HG03460 (cell line): ENCODE data around the gene SLC37A4.
A peak's percentile ranks its signal among the peaks of the same experiment; 100 is the strongest.
"Not testable (repeated sequence)": the region's sequence is repeated elsewhere in the genome, so short reads cannot be mapped to it uniquely, and the experiment has no call there.

Experiments used
- ATAC-seq: cut with Tn5 transposase; IDR thresholded peaks from one replicate; pipeline ENCODE4 v1.9.1; 2021; ENCODE audit not compliant: unreplicated experiment

The SLC37A4 gene

DNA sequence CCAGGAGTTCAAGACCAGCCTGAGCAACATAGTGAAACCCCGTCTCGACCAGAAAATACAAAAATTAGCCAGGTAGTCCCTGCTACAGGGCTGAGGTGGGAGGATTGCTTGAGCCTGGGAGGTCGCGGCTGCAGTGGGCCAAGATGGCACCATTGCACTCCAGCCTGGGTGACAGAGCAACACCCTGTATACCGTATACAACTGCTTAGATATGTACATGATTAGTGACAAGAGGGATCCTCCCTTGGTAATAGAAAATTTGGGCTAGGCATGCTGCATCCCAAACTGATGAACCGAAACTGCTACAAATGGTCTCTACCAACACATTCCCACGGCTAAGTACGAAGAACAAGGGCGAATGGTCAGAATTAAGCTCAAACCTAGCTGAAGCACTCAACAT, 12.2 kb upstream of the SLC37A4 start:
- ATAC-seq: no peak

GRCh38 chr11:119041821-119042514, 11.3 kb upstream of the SLC37A4 start:
- no peak for ATAC-seq

- ATAC-seq: not testable (repeated sequence)
Measured at GRCh38 chr11:119039471-119039870, 8.8 kb upstream of the SLC37A4 start.

DNA sequence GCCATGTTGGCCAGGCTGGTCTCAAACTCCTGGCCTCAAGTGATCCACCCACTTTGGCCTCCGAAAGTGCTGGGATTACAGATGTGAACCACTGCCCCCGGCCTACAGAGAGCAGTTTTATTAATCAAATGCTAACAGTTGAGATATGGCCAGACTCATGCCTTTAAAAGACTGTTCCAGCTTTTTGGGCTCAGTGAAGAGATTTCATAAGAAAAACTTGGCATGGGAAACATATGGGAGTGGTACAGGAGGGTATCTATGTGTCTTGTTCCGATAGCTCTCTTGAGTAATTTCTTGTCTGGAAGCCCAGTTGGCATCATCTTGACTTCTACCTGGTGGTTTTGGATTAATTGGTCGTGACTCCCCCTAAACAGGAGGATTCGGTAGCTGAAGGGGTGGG, 8.2 kb upstream of the SLC37A4 start:
- no peak for ATAC-seq

DNA sequence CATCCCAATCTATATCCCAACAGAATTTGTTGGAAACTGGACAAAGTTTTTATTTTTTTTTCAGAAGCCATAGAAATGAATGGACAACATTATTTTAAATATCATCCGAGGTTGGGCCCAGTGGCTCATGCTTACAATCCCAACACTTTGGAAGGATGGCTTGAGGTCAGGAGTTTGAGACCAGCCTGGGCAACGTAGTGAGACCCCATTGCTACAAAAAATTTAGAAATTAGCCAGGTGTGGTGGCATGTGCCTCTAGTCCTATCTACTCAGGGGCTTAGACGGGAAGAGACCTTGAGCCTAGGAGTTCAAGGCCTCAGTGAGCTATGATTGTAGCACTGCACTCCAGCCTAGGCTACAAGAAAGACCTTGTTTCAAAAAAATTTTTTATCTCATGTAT, 4.1 kb upstream of the SLC37A4 start:
- ATAC-seq: no peak

DNA sequence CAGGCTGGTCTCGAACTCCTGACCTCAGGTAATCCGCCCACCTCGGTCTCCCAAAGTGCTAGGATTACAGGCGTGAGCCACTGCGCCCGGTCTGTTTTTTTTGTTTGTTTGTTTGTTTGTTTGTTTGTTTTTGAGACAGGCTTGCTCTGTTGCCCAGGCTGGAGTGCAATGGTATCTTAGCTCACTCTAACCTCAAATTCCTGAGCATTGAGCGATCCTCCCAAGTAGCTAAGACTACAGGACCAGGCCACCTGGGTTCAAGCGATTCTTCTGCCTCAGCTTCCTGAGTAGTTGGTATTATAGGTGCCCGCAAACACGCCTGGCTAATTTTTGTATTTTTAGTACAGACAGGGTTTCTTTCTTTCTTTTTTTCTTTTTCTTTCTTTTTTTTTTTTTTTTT, 2.7 kb upstream of the SLC37A4 start:
- not testable (repeated sequence) for ATAC-seq

DNA sequence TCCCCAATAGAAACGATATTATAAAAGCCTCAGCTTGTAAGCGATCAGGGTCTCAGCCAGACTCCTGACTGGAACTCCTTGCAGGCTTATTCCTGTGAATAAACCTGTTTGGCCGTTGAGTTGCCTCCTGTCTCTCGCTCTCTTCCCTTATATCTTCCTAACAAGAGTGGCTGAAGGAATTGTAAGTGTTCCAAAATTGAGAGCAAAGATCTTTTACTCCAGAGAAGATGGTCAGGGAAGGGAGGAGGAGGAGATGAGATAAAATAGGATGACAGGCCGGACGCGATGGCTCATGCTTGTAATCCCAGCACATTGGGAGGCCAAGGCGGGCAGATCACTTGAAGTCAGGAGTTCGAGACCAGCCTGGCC, 1.2 kb upstream of the SLC37A4 start:
- no peak for ATAC-seq

GRCh38 chr11:119030029-119030328, 698 bp downstream of the SLC37A4 start:
- peak; percentile 17 for ATAC-seq

GRCh38 chr11:119029340-119030028, 1.2 kb downstream of the SLC37A4 start:
- ATAC-seq: no peak

DNA sequence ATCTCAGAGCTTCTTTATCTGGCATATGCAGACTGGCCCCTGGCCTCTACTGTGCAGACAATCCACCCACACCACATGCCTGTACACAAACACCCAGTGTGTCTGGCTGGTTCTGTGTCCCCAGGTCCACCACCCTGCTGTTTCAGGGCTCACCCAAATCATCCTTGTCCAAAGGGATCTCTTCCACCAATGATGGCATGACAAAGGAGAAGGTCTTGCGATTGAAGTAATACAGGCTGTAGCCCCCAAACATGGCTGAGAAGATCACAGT, 1.7 kb downstream of the SLC37A4 start:
- no peak for ATAC-seq

DNA sequence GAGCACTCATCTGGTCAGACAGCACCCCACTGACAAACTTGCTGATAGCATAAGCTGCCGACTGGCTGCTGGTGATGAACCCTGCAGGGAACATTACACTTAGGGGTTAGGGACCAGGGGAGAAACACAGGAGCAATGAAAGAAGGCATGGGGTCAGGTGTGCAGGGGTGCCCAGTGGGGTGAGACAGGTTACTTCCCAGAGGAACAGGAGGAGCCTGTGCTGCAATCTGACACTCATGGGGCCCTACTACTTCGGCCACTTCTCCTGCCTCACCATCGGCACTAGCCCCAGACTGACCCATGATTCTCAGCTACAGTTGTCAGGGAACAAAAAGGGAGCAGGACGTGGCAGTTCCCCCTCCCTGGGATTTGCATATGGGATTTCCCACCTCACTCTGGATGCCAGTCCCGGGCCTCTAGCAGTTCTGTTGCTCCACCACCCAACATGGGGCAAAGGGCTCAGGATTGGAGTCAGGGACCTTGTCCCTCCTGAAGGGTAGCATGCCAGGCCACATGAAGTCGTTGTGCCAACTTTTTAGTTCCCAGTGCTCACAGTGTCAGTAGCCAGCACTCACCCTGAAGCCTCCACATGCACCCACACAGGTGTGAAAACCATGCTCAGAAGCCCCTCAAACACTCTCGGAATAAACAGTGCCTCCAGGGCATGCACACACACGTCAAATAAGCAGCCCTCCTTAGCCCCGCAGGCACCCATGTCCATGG, 2.2 kb downstream of the SLC37A4 start:
- ATAC-seq: no peak

- ATAC-seq: no peak
Measured at GRCh38 chr11:119027561-119028345, 2.9 kb downstream of the SLC37A4 start.

- ATAC-seq: no peak
Measured at GRCh38 chr11:119026970-119027369, 3.7 kb downstream of the SLC37A4 start.

DNA sequence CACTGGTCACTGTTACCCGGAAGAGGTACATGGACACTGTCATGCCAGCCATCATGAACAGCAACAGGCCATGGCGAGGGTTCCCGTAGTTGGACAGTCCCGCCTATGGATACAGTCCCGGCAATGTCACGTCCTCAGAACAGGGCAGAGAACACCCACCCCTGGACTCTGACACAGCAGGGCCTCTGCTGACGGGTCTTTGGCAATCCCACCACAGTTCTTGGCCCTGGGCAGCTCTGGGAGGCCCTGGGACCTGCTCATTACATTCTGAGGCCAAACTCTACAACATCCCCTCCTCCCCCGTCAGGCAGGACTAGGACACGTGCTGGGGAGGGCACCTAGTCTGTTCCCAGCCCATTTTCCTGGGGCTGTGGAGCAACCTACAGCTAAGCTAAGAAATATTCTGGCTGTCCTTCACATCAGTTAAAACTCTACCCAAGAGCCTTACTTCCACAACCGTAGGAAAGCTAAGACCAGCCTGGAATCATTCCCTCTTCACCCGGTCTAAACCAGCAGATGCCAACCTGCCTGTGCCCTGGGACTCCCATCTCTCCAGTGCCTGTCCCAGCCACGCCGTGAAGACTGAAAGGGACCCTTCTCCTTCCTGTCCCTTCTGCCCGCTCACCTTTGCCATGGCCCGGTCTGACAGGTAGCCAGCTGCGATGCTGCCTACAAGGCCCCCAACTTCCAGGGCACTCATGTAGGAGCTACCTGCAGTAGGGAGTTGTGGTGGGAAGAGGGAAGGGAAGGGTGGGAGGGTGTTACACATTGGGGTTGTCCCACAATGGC, 4.5 kb downstream of the SLC37A4 start:
- ATAC-seq: no peak

DNA sequence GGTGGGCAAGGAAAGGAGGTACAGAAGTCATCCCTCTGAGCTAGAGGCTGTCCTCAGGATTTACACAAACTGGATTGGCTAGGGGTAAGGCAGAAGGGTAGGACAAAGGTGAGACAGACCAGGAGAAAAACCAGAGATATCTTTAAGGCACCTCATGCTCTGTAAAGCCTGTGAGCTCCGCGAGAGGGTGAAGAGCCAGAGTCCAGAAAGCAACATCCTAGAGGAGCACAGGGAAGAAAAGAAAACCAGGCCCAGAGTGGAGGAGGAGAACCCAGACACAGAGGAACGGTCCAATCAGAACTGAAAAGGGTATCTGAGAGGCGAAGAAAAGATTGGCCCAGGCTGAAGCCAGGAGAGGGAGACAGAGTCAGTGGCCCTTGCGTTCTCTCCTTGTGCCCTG, 5.1 kb downstream of the SLC37A4 start:
- ATAC-seq: no peak

GRCh38 chr11:119025099-119025473, 5.6 kb downstream of the SLC37A4 start:
- no peak for ATAC-seq

GRCh38 chr11:119024430-119025098, 6.1 kb downstream of the SLC37A4 start:
- no peak for ATAC-seq

- no peak for ATAC-seq
Measured at GRCh38 chr11:119023741-119024140, 6.9 kb downstream of the SLC37A4 start.

- ATAC-seq: no peak
Measured at GRCh38 chr11:119021631-119022030, 9.0 kb downstream of the SLC37A4 start.

DNA sequence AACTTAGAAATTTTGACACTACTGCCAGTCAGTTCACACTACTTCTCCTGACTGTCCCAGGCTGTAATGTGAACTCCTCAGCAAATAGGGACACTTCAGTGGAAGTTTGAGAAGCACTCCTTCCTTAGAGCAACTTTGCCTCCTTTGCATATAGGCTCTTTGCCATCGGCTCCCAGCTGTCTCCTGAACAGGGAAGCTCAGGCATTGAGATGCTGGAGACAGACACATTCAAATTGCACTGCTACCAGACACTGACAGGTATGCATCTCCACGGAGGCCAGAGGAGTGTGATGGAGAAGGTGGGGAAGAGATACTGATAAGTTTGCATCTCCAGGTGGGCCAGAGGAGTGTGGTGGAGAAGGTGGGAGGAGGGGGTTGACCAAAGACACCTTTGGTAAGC, 10.7 kb downstream of the SLC37A4 start:
- no peak for ATAC-seq
